HCT116 (cell line): ENCODE data around the gene TNFAIP3. TPM values are rescaled to one million over a fixed set of nuclear protein-coding genes. Genes with fewer than 3 reads are reported as not detected.

Experiments used
- ATAC-seq: fragments of 200-7000 bp; cut with Tn5 transposase; 2 replicates; pipeline ENCODE4 v1.9.1; 2020; ENCODE audit warnings: mild to moderate bottlenecking, moderate library complexity
- BruUV-seq: library from RNA; stranded (reverse); fragments of 400-500 nt; replicated peaks from 2 replicates; lab custom pipeline; 2021; lab: Mats Ljungman, UMichigan
- CTCF ChIA-PET: fragments of 300-600 bp; sonication (Branson Sonifier 250); formaldehyde crosslinking; loops from one replicate; lab custom pipeline; 2021; ENCODE audit warnings: antibody characterized with exemption; lab: Charles Lee
- POLR2A ChIA-PET: fragments of 300-600, 350-600 bp; sonication (Branson Sonifier 250); formaldehyde crosslinking; loops from one replicate; lab custom pipeline; 2021; ENCODE audit warnings: antibody characterized with exemption; lab: Charles Lee
- RAD21 ChIA-PET, 2 experiments: fragments of 300-600 bp; sonication (Branson Sonifier 250); formaldehyde crosslinking; loops; one replicate each; lab custom pipeline; 2023; ENCODE audit warnings: low total read pairs in 2 of 2; ENCODE audit not compliant: uncharacterized antibody in 2 of 2, unreplicated experiment in 2 of 2, low non-redundant PET in 1 of 2; lab: Charles Lee
- DNase-seq: peaks from one replicate; pipeline ENCODE4 v3.0.0-alpha.2; 2010; ENCODE audit warnings: low read depth, low spot score
- H2AFZ ChIP-seq: fragments of 200-600 bp; shearing (Covaris generic), sonication (generic); 2 replicates; pipeline ENCODE4 v1.6.1; 2017; ENCODE audit warnings: low read depth, mixed run types, mixed read lengths, antibody characterized with exemption, low read length; ENCODE audit not compliant: poor library complexity, severe bottlenecking
- H3K27ac ChIP-seq: 2 replicates; pipeline ENCODE4 v1.5.1; 2012; ENCODE audit warnings: low read depth, low read length
- H3K27me3 ChIP-seq: fragments of 200-600 bp; sonication (generic); 2 replicates; pipeline ENCODE4 v1.6.1; 2016; ENCODE audit warnings: mixed run types, low read length, mixed read lengths; ENCODE audit not compliant: insufficient read depth
- H3K36me3 ChIP-seq, 2 experiments: fragments of 200-500 bp in 1 of 2; fragments of 200-600 bp in 1 of 2; sonication (Bioruptor generic) in 1 of 2; sonication (generic) in 1 of 2; 2 replicates each; pipeline versions ENCODE4 v1.5.1 to v1.6.1; 2014 to 2016; ENCODE audit warnings: low read length in 2 of 2, inconsistent platforms in 1 of 2, mixed read lengths in 1 of 2, mixed run types in 1 of 2; ENCODE audit not compliant: insufficient read depth in 2 of 2, control insufficient read depth in 1 of 2
- H3K4me1 ChIP-seq, 2 experiments: fragments of 200-600 bp in 1 of 2; sonication (generic) in 1 of 2; 2 replicates each; pipeline versions ENCODE4 v1.5.1 to v1.6.1; 2012 to 2017; ENCODE audit warnings: low read length in 2 of 2, inconsistent platforms in 1 of 2, mild to moderate bottlenecking in 1 of 2, mixed read lengths in 1 of 2, mixed run types in 1 of 2, moderate library complexity in 1 of 2; ENCODE audit not compliant: insufficient read depth in 2 of 2, control insufficient read depth in 1 of 2
- H3K4me2 ChIP-seq: fragments of 200-600 bp; sonication (generic); 2 replicates; pipeline ENCODE4 v1.6.1; 2017; ENCODE audit warnings: mixed run types, low read length, mixed read lengths
- H3K4me3 ChIP-seq, 2 experiments: fragments of 200-600 bp in 1 of 2; sonication (generic) in 1 of 2; replicated peaks in 1 of 2; 2 replicates each; pipeline ENCODE4 v1.5.1; 2011 to 2016; ENCODE audit warnings: low read length in 2 of 2, control low read depth in 1 of 2, low read depth in 1 of 2, mild to moderate bottlenecking in 1 of 2, mixed read lengths in 1 of 2, mixed run types in 1 of 2
- H3K79me2 ChIP-seq: fragments of 200-600 bp; sonication (generic); 2 replicates; pipeline ENCODE4 v1.6.1; 2017; ENCODE audit warnings: mild to moderate bottlenecking, mixed run types, low read length, moderate library complexity, mixed read lengths; ENCODE audit not compliant: insufficient read depth
- H3K9ac ChIP-seq: fragments of 200-600 bp; sonication (generic); 2 replicates; pipeline ENCODE4 v1.6.1; 2016; ENCODE audit warnings: low read length, mixed read lengths
- H3K9me2 ChIP-seq: fragments of 200-600 bp; sonication (generic), shearing (Covaris generic); 2 replicates; pipeline ENCODE4 v1.6.1; 2017; ENCODE audit warnings: mixed run types, mild to moderate bottlenecking, moderate library complexity; ENCODE audit not compliant: insufficient read depth
- H3K9me3 ChIP-seq, 2 experiments: fragments of 200-500 bp in 1 of 2; fragments of 200-600 bp in 1 of 2; sonication (Bioruptor generic) in 1 of 2; sonication (generic) in 1 of 2; 2 replicates each; pipeline ENCODE4 v1.6.1; 2014 to 2017; ENCODE audit warnings: low read length in 2 of 2, mixed read lengths in 2 of 2, inconsistent platforms in 1 of 2, low read depth in 1 of 2, mild to moderate bottlenecking in 1 of 2, mixed run types in 1 of 2, moderate library complexity in 1 of 2; ENCODE audit not compliant: control insufficient read depth in 1 of 2, insufficient read depth in 1 of 2
- H4K20me1 ChIP-seq: fragments of 200-600 bp; sonication (generic), shearing (Covaris generic); 2 replicates; pipeline ENCODE4 v1.6.1; 2017; ENCODE audit warnings: mixed run types, mild to moderate bottlenecking, moderate library complexity; ENCODE audit not compliant: insufficient read depth
- CBX3 ChIP-seq: IDR thresholded peaks from 2 replicates; pipeline ENCODE4 v1.6.1; 2012; ENCODE audit warnings: low read depth
- CEBPB ChIP-seq: IDR thresholded peaks from 2 replicates; pipeline ENCODE4 v1.6.1; 2012; ENCODE audit warnings: low read depth
- ELF1 ChIP-seq: IDR thresholded peaks from 2 replicates; pipeline ENCODE4 v1.6.1; 2012; ENCODE audit warnings: low read depth, borderline replicate concordance
- FOSL1 ChIP-seq: IDR thresholded peaks from 2 replicates; pipeline ENCODE4 v1.6.1; 2012; ENCODE audit warnings: low read depth
- JUND ChIP-seq: IDR thresholded peaks from 2 replicates; pipeline ENCODE4 v1.6.1; 2012
- POLR2A ChIP-seq: IDR thresholded peaks from 2 replicates; pipeline ENCODE4 v1.7.0; 2011; ENCODE audit warnings: borderline replicate concordance; ENCODE audit not compliant: insufficient read depth, insufficient read length; ENCODE audit errors: extremely low read depth
- POLR2AphosphoS5 ChIP-seq: IDR thresholded peaks from 2 replicates; pipeline ENCODE4 v1.6.1; 2011; ENCODE audit warnings: mild to moderate bottlenecking, low read depth, low read length, moderate library complexity
- SP1 ChIP-seq: IDR thresholded peaks from 2 replicates; pipeline ENCODE4 v1.6.1; 2012; ENCODE audit warnings: low read depth
- SRF ChIP-seq: IDR thresholded peaks from 2 replicates; pipeline ENCODE4 v1.6.1; 2012; ENCODE audit warnings: low read depth
- TCF7L2 ChIP-seq: IDR thresholded peaks from 2 replicates; pipeline ENCODE4 v1.7.0; 2011; ENCODE audit warnings: borderline replicate concordance, inconsistent platforms; ENCODE audit not compliant: insufficient read depth, insufficient read length; ENCODE audit errors: extremely low read depth
- YY1 ChIP-seq: IDR thresholded peaks from 2 replicates; pipeline ENCODE4 v1.6.1; 2011; ENCODE audit warnings: low read length, low read depth, moderate library complexity, mild to moderate bottlenecking; ENCODE audit not compliant: insufficient replicate concordance; ENCODE audit errors: extremely low read depth
- ZFX ChIP-seq: fragments of 450-650 bp; IDR thresholded peaks from 2 replicates; pipeline ENCODE4 v1.6.1; 2017
- ZNF274 ChIP-seq: fragments of 200-500 bp; sonication (Bioruptor generic); IDR thresholded peaks from 2 replicates; pipeline ENCODE4 v1.6.1; 2014; ENCODE audit warnings: mild to moderate bottlenecking, low read depth, low read length, inconsistent platforms
- intact Hi-C: fragments of 100-400 bp; cut with micrococcal nuclease; formaldehyde crosslinking; loops from 2 replicates; pipeline ENCODE4 v1.10.0; 2022
- total RNA-seq: library from RNA; stranded (reverse); gene quantifications from one replicate; pipeline ENCODE4 v1.2.1, GENCODE V29; 2021; ENCODE audit not compliant: unreplicated experiment
- TF ChIP-seq, protein P1 (sequence below): IDR thresholded peaks from 2 replicates; pipeline ENCODE4 v1.6.1; 2012; ENCODE audit warnings: low read depth
- TF ChIP-seq, protein P2 (sequence below): IDR thresholded peaks from 2 replicates; pipeline ENCODE4 v1.6.1; 2012
- TF ChIP-seq, protein P3 (sequence below): IDR thresholded peaks from 2 replicates; pipeline ENCODE4 v1.6.1; 2012

The TNFAIP3 gene
- total RNA-seq, 1 experiment from 2014 or later = 4.4 TPM

DNA sequence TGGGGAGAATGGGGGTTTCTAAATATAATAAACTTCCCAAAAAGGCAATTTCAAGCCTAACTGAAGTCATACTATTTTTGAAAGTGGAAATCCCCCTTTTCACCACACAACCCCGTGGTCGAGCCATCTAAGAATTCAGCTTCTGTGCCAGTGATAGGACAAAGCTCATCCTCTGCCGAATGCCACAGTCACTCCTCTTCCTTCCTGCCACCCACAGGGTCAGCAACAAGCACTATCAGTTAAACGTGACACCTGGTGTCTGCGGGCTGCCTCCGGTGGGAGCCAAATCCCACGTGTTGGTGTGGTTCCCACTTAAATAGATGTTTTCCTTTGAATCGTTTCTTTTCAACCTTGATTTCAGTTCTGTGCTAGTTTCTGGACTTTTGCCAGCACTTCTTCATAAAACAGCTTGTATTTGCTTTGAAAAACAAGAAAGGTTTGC lies 60.7 kb downstream of the TNFAIP3 start (continued):
- TF ChIP-seq JUND (no peak), SRF (no peak), CEBPB (no peak), ELF1 (no peak), ZNF274 (no peak), POLR2AphosphoS5 (no peak), TCF7L2 (no peak)
- TF ChIP-seq, protein P1, sequence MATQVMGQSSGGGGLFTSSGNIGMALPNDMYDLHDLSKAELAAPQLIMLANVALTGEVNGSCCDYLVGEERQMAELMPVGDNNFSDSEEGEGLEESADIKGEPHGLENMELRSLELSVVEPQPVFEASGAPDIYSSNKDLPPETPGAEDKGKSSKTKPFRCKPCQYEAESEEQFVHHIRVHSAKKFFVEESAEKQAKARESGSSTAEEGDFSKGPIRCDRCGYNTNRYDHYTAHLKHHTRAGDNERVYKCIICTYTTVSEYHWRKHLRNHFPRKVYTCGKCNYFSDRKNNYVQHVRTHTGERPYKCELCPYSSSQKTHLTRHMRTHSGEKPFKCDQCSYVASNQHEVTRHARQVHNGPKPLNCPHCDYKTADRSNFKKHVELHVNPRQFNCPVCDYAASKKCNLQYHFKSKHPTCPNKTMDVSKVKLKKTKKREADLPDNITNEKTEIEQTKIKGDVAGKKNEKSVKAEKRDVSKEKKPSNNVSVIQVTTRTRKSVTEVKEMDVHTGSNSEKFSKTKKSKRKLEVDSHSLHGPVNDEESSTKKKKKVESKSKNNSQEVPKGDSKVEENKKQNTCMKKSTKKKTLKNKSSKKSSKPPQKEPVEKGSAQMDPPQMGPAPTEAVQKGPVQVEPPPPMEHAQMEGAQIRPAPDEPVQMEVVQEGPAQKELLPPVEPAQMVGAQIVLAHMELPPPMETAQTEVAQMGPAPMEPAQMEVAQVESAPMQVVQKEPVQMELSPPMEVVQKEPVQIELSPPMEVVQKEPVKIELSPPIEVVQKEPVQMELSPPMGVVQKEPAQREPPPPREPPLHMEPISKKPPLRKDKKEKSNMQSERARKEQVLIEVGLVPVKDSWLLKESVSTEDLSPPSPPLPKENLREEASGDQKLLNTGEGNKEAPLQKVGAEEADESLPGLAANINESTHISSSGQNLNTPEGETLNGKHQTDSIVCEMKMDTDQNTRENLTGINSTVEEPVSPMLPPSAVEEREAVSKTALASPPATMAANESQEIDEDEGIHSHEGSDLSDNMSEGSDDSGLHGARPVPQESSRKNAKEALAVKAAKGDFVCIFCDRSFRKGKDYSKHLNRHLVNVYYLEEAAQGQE = no peak

DNA sequence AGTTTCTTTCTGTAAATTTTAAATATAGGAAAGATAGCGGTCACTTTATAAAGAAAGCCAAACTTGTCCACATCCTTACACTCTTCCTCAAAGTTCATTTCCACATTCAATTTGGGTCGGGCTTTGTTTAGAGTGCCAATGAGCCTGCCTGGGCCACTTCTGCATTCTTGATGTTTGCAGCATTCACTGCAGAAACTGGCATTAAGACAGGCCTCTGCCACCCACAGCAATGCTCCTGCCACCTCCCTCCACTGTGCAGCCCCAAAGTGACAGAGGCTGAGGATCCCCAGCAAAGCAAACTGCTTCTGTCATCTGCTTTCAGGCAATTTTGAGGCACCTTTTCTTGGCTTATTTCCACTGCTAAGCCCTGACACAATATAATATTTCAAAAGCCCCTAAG lies 61.2 kb downstream of the TNFAIP3 start:
- POLR2A ChIA-PET = no interaction called here
- no peak overlapping the region for H3K4me2 ChIP-seq
- H3K36me3 ChIP-seq = no peaks in the 10 kb centered on the region
- H3K4me3 ChIP-seq = no peak overlapping the region
- intact Hi-C loops = no loop called here
- H3K9me2 ChIP-seq = no peaks in the 10 kb centered on the region; the same call in 1 of the 2 replicates
- BruUV-seq = no TSS peak
- TF ChIP-seq YY1 = no peak
- TF ChIP-seq CBX3 = no peak
- TF ChIP-seq, protein P2, sequence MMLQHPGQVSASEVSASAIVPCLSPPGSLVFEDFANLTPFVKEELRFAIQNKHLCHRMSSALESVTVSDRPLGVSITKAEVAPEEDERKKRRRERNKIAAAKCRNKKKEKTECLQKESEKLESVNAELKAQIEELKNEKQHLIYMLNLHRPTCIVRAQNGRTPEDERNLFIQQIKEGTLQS = no peak
- TF ChIP-seq ZFX = no peak
- no peak for TF ChIP-seq POLR2A
- no peak for TF ChIP-seq SP1
- no peak for TF ChIP-seq TCF7L2
- TF ChIP-seq JUND = no peak
- TF ChIP-seq CEBPB = no peak
- TF ChIP-seq FOSL1 = no peak
- TF ChIP-seq, protein P3, sequence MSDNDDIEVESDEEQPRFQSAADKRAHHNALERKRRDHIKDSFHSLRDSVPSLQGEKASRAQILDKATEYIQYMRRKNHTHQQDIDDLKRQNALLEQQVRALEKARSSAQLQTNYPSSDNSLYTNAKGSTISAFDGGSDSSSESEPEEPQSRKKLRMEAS = no peak
- TF ChIP-seq ZNF274 = no peak
- TF ChIP-seq, all 23 proteins: peak for 0
- RAD21 ChIA-PET = no interaction called here
- no peak for ATAC-seq
- H3K27me3 ChIP-seq = no peaks in the 10 kb centered on the region
- peaks cover 5 to 28% of the 10 kb centered on the region in 2 experiments; a peak in 2 of 4 replicates for H3K4me1 ChIP-seq
- no peak for DNase-seq
- H3K79me2 ChIP-seq = no peaks in the 10 kb centered on the region
- no peaks in the 10 kb centered on the region for H4K20me1 ChIP-seq
- H2AFZ ChIP-seq = peak overlapping the region; percentile 1
- CTCF ChIA-PET = no interaction called here
- H3K9me3 ChIP-seq = no peaks in the 10 kb centered on the region
- H3K9ac ChIP-seq = no peak overlapping the region
- no peak overlapping the region for H3K27ac ChIP-seq
